H1 (cell line): Measurements from ENCODE around the gene BAIAP2L2. TPM values are rescaled to one million over a fixed set of nuclear protein-coding genes. Genes with fewer than 3 reads are reported as not detected.
A peak's percentile ranks its signal among the peaks of the same experiment; 100 is the strongest.

Experiments
- CTCF ChIA-PET: fragments of 300-600 bp; sonication (Branson Sonifier 250); formaldehyde crosslinking; loops from one replicate; lab custom pipeline; 2021; ENCODE audit not compliant: partially characterized antibody; lab: Charles Lee
- POLR2A ChIA-PET: fragments of 300-600 bp; sonication (Branson Sonifier 250); formaldehyde crosslinking; loops from one replicate; lab custom pipeline; 2021; ENCODE audit warnings: inconsistent platforms; ENCODE audit not compliant: partially characterized antibody; lab: Charles Lee
- DNase-seq, 2 experiments: peaks; one replicate each; pipeline versions ENCODE4 v3.0.0 to v3.0.0-alpha.2; 2010 to 2022; ENCODE audit warnings: low spot score in 2 of 2, low read depth in 1 of 2, mixed read lengths in 1 of 2
- FAIRE-seq: peaks from 2 replicates; lab custom pipeline; 2011; peaks lifted over from hg19 to GRCh38; lab: Jason Lieb, UNC
- H2AFZ ChIP-seq: 2 replicates; pipeline ENCODE4 v1.8.1; 2012; ENCODE audit warnings: low read length, inconsistent platforms
- H2AK5ac ChIP-seq: 2 replicates; pipeline ENCODE4 v1.6.1; 2013; ENCODE audit warnings: low read depth, low read length
- H2BK120ac ChIP-seq: replicated peaks from 2 replicates; pipeline ENCODE3; 2013; ENCODE audit warnings: low read depth, low read length, inconsistent platforms
- H2BK12ac ChIP-seq: 2 replicates; pipeline ENCODE4 v1.6.1; 2013; ENCODE audit warnings: low read depth, low read length
- H2BK15ac ChIP-seq: 2 replicates; pipeline ENCODE4 v1.6.1; 2013; ENCODE audit warnings: low read length
- H2BK20ac ChIP-seq: 2 replicates; pipeline ENCODE4 v1.6.1; 2013; ENCODE audit warnings: low read length
- H2BK5ac ChIP-seq: 2 replicates; pipeline ENCODE4 v1.6.1; 2013; ENCODE audit warnings: low read depth, low read length
- H3K14ac ChIP-seq: 2 replicates; pipeline ENCODE4 v1.6.1; 2013; ENCODE audit warnings: inconsistent platforms; ENCODE audit not compliant: insufficient read length
- H3K18ac ChIP-seq: 2 replicates; pipeline ENCODE4 v1.6.1; 2013; ENCODE audit warnings: low read length; ENCODE audit errors: extremely low read depth
- H3K23ac ChIP-seq: 2 replicates; pipeline ENCODE4 v1.6.1; 2013; ENCODE audit warnings: inconsistent platforms; ENCODE audit not compliant: insufficient read length
- H3K23me2 ChIP-seq: 2 replicates; pipeline ENCODE4 v1.6.1; 2013; ENCODE audit warnings: low read depth, low read length
- H3K27ac ChIP-seq: 2 replicates; pipeline ENCODE4 v1.6.1; 2011; ENCODE audit warnings: low read depth, low read length, inconsistent platforms
- H3K27me3 ChIP-seq, 4 experiments: replicated peaks in 1 of 4; 1 replicate in 1 of 4; 2 replicates in 3 of 4; pipeline versions ENCODE4 v1.6.1 to v1.8.1; 2011 to 2013; ENCODE audit warnings: low read length in 3 of 4, mild to moderate bottlenecking in 3 of 4, inconsistent platforms in 2 of 4, mixed read lengths in 2 of 4, moderate library complexity in 1 of 4; ENCODE audit not compliant: control insufficient read depth in 3 of 4, insufficient read depth in 3 of 4; ENCODE audit errors: extremely low read depth in 1 of 4
- H3K36me3 ChIP-seq, 4 experiments: 2 replicates each; pipeline versions ENCODE4 v1.6.1 to v1.8.1; 2011 to 2013; ENCODE audit warnings: mild to moderate bottlenecking in 4 of 4, low read length in 3 of 4, moderate library complexity in 2 of 4, control low read depth in 1 of 4, inconsistent platforms in 1 of 4; ENCODE audit not compliant: insufficient read depth in 4 of 4, control insufficient read depth in 2 of 4
- H3K4ac ChIP-seq: replicated peaks from 2 replicates; pipeline ENCODE3; 2013; ENCODE audit warnings: low read length, low read depth, mixed read lengths, inconsistent platforms; ENCODE audit not compliant: insufficient read length
- H3K4me1 ChIP-seq, 4 experiments: replicated peaks in 1 of 4; 1 replicate in 1 of 4; 2 replicates in 3 of 4; pipeline versions ENCODE4 v1.6.1 to v1.8.1; 2011 to 2013; ENCODE audit warnings: low read length in 3 of 4, inconsistent platforms in 2 of 4, mixed read lengths in 1 of 4; ENCODE audit not compliant: insufficient read depth in 4 of 4, control insufficient read depth in 3 of 4
- H3K4me2 ChIP-seq, 2 experiments: 2 replicates each; pipeline versions ENCODE4 v1.6.1 to v1.8.1; 2011 to 2013; ENCODE audit warnings: low read depth in 2 of 2, low read length in 2 of 2, control low read depth in 1 of 2, inconsistent platforms in 1 of 2, mild to moderate bottlenecking in 1 of 2; ENCODE audit not compliant: insufficient read depth in 1 of 2
- H3K4me3 ChIP-seq, 4 experiments: fragments of 200-600, 300-600 bp in 1 of 4; sonication (generic), shearing (Covaris generic), sonication (Bioruptor Twin) in 1 of 4; 2 replicates each; pipeline versions ENCODE4 v1.5.1 to v1.8.1; 2011 to 2016; ENCODE audit warnings: low read length in 4 of 4, low read depth in 3 of 4, control low read depth in 2 of 4, inconsistent platforms in 2 of 4, mild to moderate bottlenecking in 2 of 4, mixed read lengths in 1 of 4, moderate library complexity in 1 of 4; ENCODE audit not compliant: insufficient read depth in 2 of 4; ENCODE audit errors: extremely low read depth in 1 of 4
- H3K56ac ChIP-seq: replicated peaks from 2 replicates; pipeline ENCODE3; 2013; ENCODE audit warnings: low read depth, mild to moderate bottlenecking, mixed read lengths, low read length, inconsistent platforms; ENCODE audit not compliant: insufficient read length
- H3K79me1 ChIP-seq: 2 replicates; pipeline ENCODE4 v1.6.1; 2013; ENCODE audit warnings: low read depth, low read length, control low read depth
- H3K79me2 ChIP-seq, 2 experiments: 2 replicates each; pipeline versions ENCODE4 v1.6.1 to v1.8.1; 2012 to 2013; ENCODE audit warnings: low read length in 2 of 2, mild to moderate bottlenecking in 2 of 2, inconsistent platforms in 1 of 2; ENCODE audit not compliant: insufficient read depth in 2 of 2, control insufficient read depth in 1 of 2
- H3K9ac ChIP-seq, 4 experiments: replicated peaks in 1 of 4; 1 replicate in 1 of 4; 2 replicates in 3 of 4; pipeline versions ENCODE4 v1.6.1 to v1.8.1; 2011 to 2013; ENCODE audit warnings: low read depth in 3 of 4, low read length in 3 of 4, control low read depth in 2 of 4, mild to moderate bottlenecking in 2 of 4, moderate library complexity in 2 of 4, inconsistent platforms in 1 of 4; ENCODE audit errors: extremely low read depth in 1 of 4
- H3K9me3 ChIP-seq, 2 experiments: 2 replicates each; pipeline versions ENCODE4 v1.6.1 to v1.8.1; 2012 to 2013; ENCODE audit warnings: mild to moderate bottlenecking in 2 of 2, moderate library complexity in 2 of 2, control low read depth in 1 of 2, inconsistent platforms in 1 of 2, low read depth in 1 of 2, low read length in 1 of 2, mixed read lengths in 1 of 2; ENCODE audit not compliant: insufficient read depth in 2 of 2
- H4K20me1 ChIP-seq, 2 experiments: replicated peaks in 1 of 2; 2 replicates each; pipeline versions ENCODE3 to v1.8.1; 2011 to 2013; ENCODE audit warnings: inconsistent platforms in 2 of 2, low read length in 2 of 2, mild to moderate bottlenecking in 1 of 2; ENCODE audit not compliant: insufficient read depth in 2 of 2, control insufficient read depth in 1 of 2
- H4K5ac ChIP-seq: 2 replicates; pipeline ENCODE4 v1.6.1; 2013; ENCODE audit warnings: low read length, low read depth, mixed read lengths, inconsistent platforms; ENCODE audit not compliant: insufficient read length
- H4K8ac ChIP-seq: 2 replicates; pipeline ENCODE4 v1.8.0; 2013; ENCODE audit warnings: mild to moderate bottlenecking, moderate library complexity, low read length, inconsistent platforms; ENCODE audit not compliant: insufficient read depth; ENCODE audit errors: extremely low read depth
- H4K91ac ChIP-seq: replicated peaks from 2 replicates; pipeline ENCODE3; 2013; ENCODE audit warnings: low read length, mixed read lengths, inconsistent platforms; ENCODE audit not compliant: insufficient read length
- BACH1 ChIP-seq: IDR thresholded peaks from 2 replicates; pipeline ENCODE4 v1.6.1; 2012; ENCODE audit warnings: low read length, improper control_type of control experiment
- BRCA1 ChIP-seq: IDR thresholded peaks from 2 replicates; pipeline ENCODE4 v1.6.1; 2012; ENCODE audit warnings: low read depth, low read length, improper control_type of control experiment
- CBX5 ChIP-seq: fragments of 300-800, 300-1000 bp; sonication (generic); IDR thresholded peaks from 2 replicates; pipeline ENCODE4 v1.7.1; 2016; ENCODE audit warnings: antibody characterized with exemption, low read length, low read depth
- HDAC6 ChIP-seq: IDR thresholded peaks from one replicate; pipeline ENCODE4 v1.7.1; 2012; ENCODE audit warnings: low read depth, mild to moderate bottlenecking, inconsistent platforms, low read length, moderate library complexity
- JUN ChIP-seq: IDR thresholded peaks from 2 replicates; pipeline ENCODE4 v1.6.1; 2011; ENCODE audit warnings: low read depth, mild to moderate bottlenecking, improper control_type of control experiment, low read length
- MAFK ChIP-seq: IDR thresholded peaks from 2 replicates; pipeline ENCODE4 v1.6.1; 2012; ENCODE audit warnings: low read depth, mild to moderate bottlenecking, improper control_type of control experiment, low read length
- RXRA ChIP-seq: IDR thresholded peaks from 2 replicates; pipeline ENCODE4 v1.6.1; 2011; ENCODE audit warnings: low read depth, mild to moderate bottlenecking, low read length, moderate library complexity; ENCODE audit not compliant: insufficient read depth
- SAP30 ChIP-seq: fragments of 300-600 bp; sonication (generic); IDR thresholded peaks from 2 replicates; pipeline ENCODE4 v1.7.1; 2012; ENCODE audit warnings: low read length, moderate library complexity, mild to moderate bottlenecking, inconsistent platforms; ENCODE audit not compliant: insufficient read depth, insufficient replicate concordance
- WGBS, 2 experiments: shearing (Covaris generic) in 1 of 2; methylation state at CpG; one replicate each; pipeline versions ENCODE4 v1.1.6 to v1.1.7; 2013 to 2015; ENCODE audit warnings: low lambda C conversion rate in 2 of 2, mixed read lengths in 2 of 2, inconsistent platforms in 1 of 2, low coverage in 1 of 2, missing lambda C conversion rate in 1 of 2; ENCODE audit not compliant: insufficient replicate concordance in 2 of 2, insufficient coverage in 1 of 2, insufficient read length in 1 of 2; ENCODE audit errors: extremely low coverage in 1 of 2, missing lambda C conversion rate in 1 of 2; 5-methylcytosine and 5-hydroxymethylcytosine counted together
- polyA plus RNA-seq, 7 experiments: library from polyadenylated mRNA; depleted of rRNA in 3 of 7; stranded (reverse) in 5 of 7; unstranded in 2 of 7; fragments of >200 nt in 5 of 7; fragments of 200-250 nt in 2 of 7; gene quantifications; 1 replicate in 5 of 7; 2 replicates in 1 of 7; 4 replicates in 1 of 7; pipeline versions ENCODE4 v1.2.1 to v1.2.3, GENCODE V29; 2011 to 2013; ENCODE audit warnings: missing spikeins in 2 of 7, mixed read lengths in 2 of 7
- total RNA-seq: library from RNA; stranded (reverse); fragmentation: NEBNext Ultra II Directional; extraction: Animal tissue kit (Norgen Biotek cat#: 25700); gene quantifications from 2 replicates; pipeline ENCODE4 v1.2.1, GENCODE V29; 2021

BAIAP2L2 gene
- total and polyA plus RNA-seq, 2 of the 8 experiments (the other 6 are each of a cell fraction or from before 2014, with no cell fraction given), result 5.4 to 10.0 TPM

DNA sequence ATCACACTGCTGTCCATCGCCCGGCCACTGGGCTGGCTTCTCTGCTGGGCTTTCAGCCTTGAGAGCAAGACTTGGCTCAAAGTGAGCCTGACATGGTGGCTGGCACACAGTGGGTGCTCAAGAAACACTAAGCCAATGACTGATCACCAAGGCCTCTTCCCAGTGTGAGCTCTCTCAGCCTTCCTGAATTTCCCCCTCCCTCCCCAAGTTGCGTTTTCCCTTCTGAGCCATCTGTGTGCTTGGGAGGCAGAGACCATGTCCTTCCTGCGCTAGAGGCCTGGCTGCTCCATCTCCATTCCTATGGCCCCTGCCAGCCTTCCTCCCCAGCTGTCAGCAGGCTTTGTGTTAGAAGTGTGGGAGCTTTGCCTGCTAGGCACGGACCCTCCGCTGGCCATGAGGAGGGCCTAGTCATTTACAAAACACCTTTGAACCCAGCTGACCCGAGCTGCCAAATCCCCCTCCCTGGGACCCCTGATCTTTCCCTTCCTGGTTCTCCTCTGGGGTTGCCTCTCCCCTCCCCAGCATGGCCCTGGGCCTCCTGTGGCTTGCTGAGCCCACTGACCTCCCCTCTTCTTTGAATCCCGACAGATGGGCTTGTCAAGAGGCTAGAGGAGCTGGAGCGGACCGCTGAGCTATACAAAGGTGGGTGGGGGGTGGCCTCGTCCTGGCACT is 40.1 kb downstream of the BAIAP2L2 start:
- H3K23me2 ChIP-seq, result no peaks in the 10 kb centered on the region
- no peak overlapping the region for H3K18ac ChIP-seq
- H2BK12ac ChIP-seq, result no peak overlapping the region
- H3K4me2 ChIP-seq, result no peak overlapping the region
- peaks cover 0 to 6% of the 10 kb centered on the region in 2 experiments for H4K20me1 ChIP-seq
- no peaks in the 10 kb centered on the region for H3K27me3 ChIP-seq
- H3K36me3 ChIP-seq, result peaks cover 3 to 20% (median 13%) of the 10 kb centered on the region in 4 experiments; a peak in 7 of 8 replicates
- no peaks in the 10 kb centered on the region for H3K79me1 ChIP-seq
- POLR2A ChIA-PET, result interaction anchor here (0.8 to 1.5 kb wide), 4 partner anchors 13 to 107 kb away, joined by 3 to 5 read pairs (median 4); no protein-coding TSS in a partner anchor
- DNase-seq (no peak), FAIRE-seq (no peak)
- no peak overlapping the region for H2BK20ac ChIP-seq
- H2BK120ac ChIP-seq, result no peak overlapping the region
- H3K4ac ChIP-seq, result no peak overlapping the region
- H2BK5ac ChIP-seq, result no peak overlapping the region
- H3K4me3 ChIP-seq, result no peak overlapping the region
- no peak overlapping the region for H4K91ac ChIP-seq
- no peak overlapping the region for H2BK15ac ChIP-seq
- no peaks in the 10 kb centered on the region for H3K79me2 ChIP-seq
- H3K9ac ChIP-seq, result 0 out of 7 replicates have a peak overlapping the region, but pooled peaks of 1 of the 4 experiments have one; percentile 11
- no peak overlapping the region for H3K14ac ChIP-seq
- 87% methylated on average over 11 of the region's 11 CpGs; no CpG with 5 or more reads in 1 of the 2 experiments for WGBS, 2 experiments
- H3K56ac ChIP-seq, result no peak overlapping the region
- H3K27ac ChIP-seq, result no peak overlapping the region; the same call in 1 of the 2 replicates
- H3K4me1 ChIP-seq, result no peaks in the 10 kb centered on the region
- CTCF ChIA-PET, result interaction anchor here (0.7 to 12.5 kb wide), 9 partner anchors 9 to 160 kb away, joined by 3 to 264 read pairs (median 8); partner anchors contain the start of genes PICK1 and SLC16A8
- TF ChIP-seq HDAC6, result no peak
- TF ChIP-seq RXRA, result no peak
- no peak for TF ChIP-seq CBX5
- TF ChIP-seq BACH1, result no peak
- TF ChIP-seq MAFK, result no peak
- TF ChIP-seq BRCA1, result no peak
- TF ChIP-seq JUN, result no peak
- TF ChIP-seq SAP30, result no peak
- no peak overlapping the region for H3K23ac ChIP-seq
- no peak overlapping the region for H2AFZ ChIP-seq
- H2AK5ac ChIP-seq, result no peak overlapping the region
- no peaks in the 10 kb centered on the region for H3K9me3 ChIP-seq
- H4K8ac ChIP-seq, result no peak overlapping the region
- no peak overlapping the region for H4K5ac ChIP-seq
